MG63 (cell line): ENCODE data around the gene NKX6-2. TPM values are rescaled to one million over a fixed set of nuclear protein-coding genes. Genes with fewer than 3 reads are reported as not detected.

Experiments used
- DNase-seq: peaks from one replicate; pipeline ENCODE4 v3.0.0-alpha.2; 2020
- H3K27me3 ChIP-seq: fragments of 250-450 bp; sonication (Bioruptor Pico); 2 replicates; pipeline ENCODE4 v1.5.1; 2020; ENCODE audit warnings: mild to moderate bottlenecking, moderate library complexity
- H3K36me3 ChIP-seq: fragments of 250-450 bp; sonication (Bioruptor Pico); 2 replicates; pipeline ENCODE4 v1.5.1; 2020; ENCODE audit warnings: mild to moderate bottlenecking, moderate library complexity
- H3K4me3 ChIP-seq: fragments of 250-450 bp; sonication (Bioruptor Pico); 2 replicates; pipeline ENCODE4 v1.5.1; 2020; ENCODE audit warnings: mild to moderate bottlenecking, moderate library complexity
- H3K9me3 ChIP-seq: fragments of 250-450 bp; sonication (Bioruptor Pico); 2 replicates; pipeline ENCODE4 v1.5.1; 2020; ENCODE audit warnings: mild to moderate bottlenecking, moderate library complexity
- total RNA-seq: library from RNA; depleted of rRNA; stranded (reverse); fragments of >200 nt; shearing (Covaris generic); gene quantifications from 2 replicates; pipeline ENCODE4 v1.2.3, GENCODE V29; 2014; ENCODE audit warnings: low replicate concordance

Gene NKX6-2
- total RNA-seq, 1 experiment from 2014 or later: not detected

- H3K27me3 ChIP-seq: peaks cover 22% of the 10 kb centered on the region
- no peaks in the 10 kb centered on the region for H3K36me3 ChIP-seq
- H3K9me3 ChIP-seq: no peaks in the 10 kb centered on the region
- no peak overlapping the region for H3K4me3 ChIP-seq
- no peak for DNase-seq
Measured at GRCh38 chr10:132789659-132790148, 3.8 kb upstream of the NKX6-2 start.

GRCh38 chr10:132788831-132789219, 2.9 kb upstream of the NKX6-2 start:
- H3K27me3 ChIP-seq: peaks cover 22% of the 10 kb centered on the region
- DNase-seq: no peak
- no peaks in the 10 kb centered on the region for H3K36me3 ChIP-seq
- no peak overlapping the region for H3K4me3 ChIP-seq
- no peaks in the 10 kb centered on the region for H3K9me3 ChIP-seq

GRCh38 chr10:132788180-132788830, 2.4 kb upstream of the NKX6-2 start:
- no peaks in the 10 kb centered on the region for H3K36me3 ChIP-seq
- DNase-seq: no peak
- no peaks in the 10 kb centered on the region for H3K9me3 ChIP-seq
- no peak overlapping the region for H3K4me3 ChIP-seq
- H3K27me3 ChIP-seq: peaks cover 22% of the 10 kb centered on the region

GRCh38 chr10:132787495-132788179, 1.7 kb upstream of the NKX6-2 start:
- peak; percentile 27 for DNase-seq
- no peaks in the 10 kb centered on the region for H3K9me3 ChIP-seq
- H3K36me3 ChIP-seq: no peaks in the 10 kb centered on the region
- H3K4me3 ChIP-seq: no peak overlapping the region
- H3K27me3 ChIP-seq: peaks cover 22% of the 10 kb centered on the region

GRCh38 chr10:132786884-132787494, 1.0 kb upstream of the NKX6-2 start:
- Histone ChIP-seq H3K9me3 (no peaks in the 10 kb centered on the region), H3K27me3 (peaks cover 22% of the 10 kb centered on the region), H3K4me3 (no peak overlapping the region), H3K36me3 (no peaks in the 10 kb centered on the region)
- no peak for DNase-seq

- no peak for DNase-seq
- Histone ChIP-seq H3K4me3 (no peak overlapping the region), H3K9me3 (no peaks in the 10 kb centered on the region), H3K27me3 (peaks cover 22% of the 10 kb centered on the region), H3K36me3 (no peaks in the 10 kb centered on the region)
Measured at GRCh38 chr10:132786476-132786883, 533 bp upstream of the NKX6-2 start.

GRCh38 chr10:132784866-132785722, 853 bp downstream of the NKX6-2 start:
- no peak overlapping the region for H3K4me3 ChIP-seq
- H3K9me3 ChIP-seq: no peaks in the 10 kb centered on the region
- no peak for DNase-seq
- peaks cover 22% of the 10 kb centered on the region for H3K27me3 ChIP-seq
- H3K36me3 ChIP-seq: no peaks in the 10 kb centered on the region

- Histone ChIP-seq H3K27me3 (peaks cover 22% of the 10 kb centered on the region), H3K36me3 (no peaks in the 10 kb centered on the region), H3K9me3 (no peaks in the 10 kb centered on the region), H3K4me3 (no peak overlapping the region)
- no peak for DNase-seq
Measured at GRCh38 chr10:132783940-132784865, 1.7 kb downstream of the NKX6-2 start.

- Histone ChIP-seq H3K9me3 (no peaks in the 10 kb centered on the region), H3K4me3 (no peak overlapping the region), H3K36me3 (no peaks in the 10 kb centered on the region), H3K27me3 (peaks cover 20% of the 10 kb centered on the region)
- DNase-seq: no peak
Measured at GRCh38 chr10:132783165-132783939, 2.6 kb downstream of the NKX6-2 start.

- H3K27me3 ChIP-seq: peaks cover 4% of the 10 kb centered on the region
- no peak for DNase-seq
Measured at GRCh38 chr10:132781556-132781955, 4.4 kb downstream of the NKX6-2 start.

GRCh38 chr10:132780356-132780755, 5.6 kb downstream of the NKX6-2 start:
- H3K36me3 ChIP-seq: no peaks in the 10 kb centered on the region
- H3K9me3 ChIP-seq: no peaks in the 10 kb centered on the region
- no peak for DNase-seq
- H3K27me3 ChIP-seq: no peaks in the 10 kb centered on the region
- no peak overlapping the region for H3K4me3 ChIP-seq

More at GRCh38 chr10:132781556-132781955, 4.4 kb downstream of the NKX6-2 start:
- Histone ChIP-seq H3K4me3 (no peak overlapping the region), H3K36me3 (no peaks in the 10 kb centered on the region), H3K9me3 (no peaks in the 10 kb centered on the region)

GRCh38 chr10:132779549-132780294, 6.2 kb downstream of the NKX6-2 start:
- Histone ChIP-seq H3K27me3 (no peaks in the 10 kb centered on the region), H3K9me3 (no peaks in the 10 kb centered on the region), H3K36me3 (no peaks in the 10 kb centered on the region), H3K4me3 (no peak overlapping the region)
- DNase-seq: no peak

- no peaks in the 10 kb centered on the region for H3K27me3 ChIP-seq
- H3K36me3 ChIP-seq: no peaks in the 10 kb centered on the region
- H3K9me3 ChIP-seq: no peaks in the 10 kb centered on the region
- DNase-seq: no peak
- H3K4me3 ChIP-seq: no peak overlapping the region
Measured at GRCh38 chr10:132777441-132777840, 8.5 kb downstream of the NKX6-2 start.

- DNase-seq: no peak
- H3K27me3 ChIP-seq: no peaks in the 10 kb centered on the region
- no peak overlapping the region for H3K4me3 ChIP-seq
- H3K36me3 ChIP-seq: no peaks in the 10 kb centered on the region
- H3K9me3 ChIP-seq: no peaks in the 10 kb centered on the region
Measured at GRCh38 chr10:132776821-132777220, 9.1 kb downstream of the NKX6-2 start.

- DNase-seq: no peak
- Histone ChIP-seq H3K27me3 (no peaks in the 10 kb centered on the region), H3K36me3 (no peaks in the 10 kb centered on the region), H3K9me3 (no peaks in the 10 kb centered on the region), H3K4me3 (no peak overlapping the region)
Measured at GRCh38 chr10:132776186-132776585, 9.8 kb downstream of the NKX6-2 start.
